Endothelial cell (in vitro differentiated cells): Measurements from ENCODE around the gene SCLY. TPM values are rescaled to one million over a fixed set of nuclear protein-coding genes. Genes with fewer than 3 reads are reported as not detected.
A peak's percentile ranks its signal among the peaks of the same experiment; 100 is the strongest.

Source experiments
- DNase-seq: peaks from one replicate; pipeline ENCODE4 v3.0.0; 2021; ENCODE audit warnings: low spot score
- H3K27ac Mint-ChIP-seq: one replicate; pipeline ENCODE4 v1.8.0; 2021; ENCODE audit warnings: mixed read lengths, inconsistent platforms; ENCODE audit not compliant: unreplicated experiment
- H3K27me3 Mint-ChIP-seq: one replicate; pipeline ENCODE4 v1.8.0; 2021; ENCODE audit warnings: mild to moderate bottlenecking, moderate library complexity, mixed read lengths, inconsistent platforms; ENCODE audit not compliant: unreplicated experiment
- H3K36me3 Mint-ChIP-seq: one replicate; pipeline ENCODE4 v1.8.0; 2021; ENCODE audit warnings: mild to moderate bottlenecking, low read depth, mixed read lengths, inconsistent platforms; ENCODE audit not compliant: unreplicated experiment
- H3K4me1 Mint-ChIP-seq: one replicate; pipeline ENCODE4 v1.8.0; 2021; ENCODE audit warnings: mild to moderate bottlenecking, mixed read lengths, inconsistent platforms; ENCODE audit not compliant: unreplicated experiment
- H3K4me3 Mint-ChIP-seq: one replicate; pipeline ENCODE4 v1.8.0; 2021; ENCODE audit warnings: mild to moderate bottlenecking, mixed read lengths, inconsistent platforms; ENCODE audit not compliant: unreplicated experiment
- H3K9me3 Mint-ChIP-seq: one replicate; pipeline ENCODE4 v1.8.0; 2021; ENCODE audit warnings: mixed read lengths, inconsistent platforms; ENCODE audit not compliant: unreplicated experiment
- total RNA-seq: library from RNA; stranded (reverse); fragmentation: NEBNext Ultra II Directional; extraction: Animal tissue kit (Norgen Biotek cat#: 25700); gene quantifications from one replicate; pipeline ENCODE4 v1.2.1, GENCODE V29; 2021; ENCODE audit not compliant: unreplicated experiment
- TF ChIP-seq, protein P1 (sequence below): fragments of 200-600 bp; sonication (generic); IDR thresholded peaks from one replicate; pipeline ENCODE4 v1.5.0; 2021; ENCODE audit warnings: antibody characterized with exemption; ENCODE audit not compliant: unreplicated experiment

The SCLY gene
- total RNA-seq, 1 donor from 2014 or later = 17.7 TPM

DNA sequence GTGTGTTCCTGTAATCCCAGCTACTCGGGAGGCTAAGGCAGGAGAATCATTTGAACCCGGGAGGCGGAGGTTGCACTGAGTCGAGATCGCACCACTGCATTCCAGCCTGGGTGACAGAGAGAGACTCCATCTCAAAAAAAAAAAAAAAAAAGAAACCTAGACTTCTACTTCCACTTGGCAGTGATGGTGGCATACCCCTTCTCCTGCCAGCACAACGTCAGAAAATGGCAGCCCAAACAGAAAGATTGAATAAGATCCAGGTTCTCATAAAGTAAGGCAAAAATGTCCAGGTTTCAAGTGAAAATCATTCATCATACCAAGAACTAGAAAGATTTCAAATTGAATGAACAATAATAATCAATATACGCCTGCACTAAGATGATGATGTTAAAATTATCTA, 24.0 kb downstream of the SCLY start:
- no peaks in the 10 kb centered on the region for H3K4me1 Mint-ChIP-seq
- H3K4me3 Mint-ChIP-seq = peak overlapping the region; percentile 66
- no peak for DNase-seq
- H3K36me3 Mint-ChIP-seq = peaks cover 39% of the 10 kb centered on the region
- H3K27me3 Mint-ChIP-seq = peaks cover 1% of the 10 kb centered on the region
- TF ChIP-seq, protein P1, sequence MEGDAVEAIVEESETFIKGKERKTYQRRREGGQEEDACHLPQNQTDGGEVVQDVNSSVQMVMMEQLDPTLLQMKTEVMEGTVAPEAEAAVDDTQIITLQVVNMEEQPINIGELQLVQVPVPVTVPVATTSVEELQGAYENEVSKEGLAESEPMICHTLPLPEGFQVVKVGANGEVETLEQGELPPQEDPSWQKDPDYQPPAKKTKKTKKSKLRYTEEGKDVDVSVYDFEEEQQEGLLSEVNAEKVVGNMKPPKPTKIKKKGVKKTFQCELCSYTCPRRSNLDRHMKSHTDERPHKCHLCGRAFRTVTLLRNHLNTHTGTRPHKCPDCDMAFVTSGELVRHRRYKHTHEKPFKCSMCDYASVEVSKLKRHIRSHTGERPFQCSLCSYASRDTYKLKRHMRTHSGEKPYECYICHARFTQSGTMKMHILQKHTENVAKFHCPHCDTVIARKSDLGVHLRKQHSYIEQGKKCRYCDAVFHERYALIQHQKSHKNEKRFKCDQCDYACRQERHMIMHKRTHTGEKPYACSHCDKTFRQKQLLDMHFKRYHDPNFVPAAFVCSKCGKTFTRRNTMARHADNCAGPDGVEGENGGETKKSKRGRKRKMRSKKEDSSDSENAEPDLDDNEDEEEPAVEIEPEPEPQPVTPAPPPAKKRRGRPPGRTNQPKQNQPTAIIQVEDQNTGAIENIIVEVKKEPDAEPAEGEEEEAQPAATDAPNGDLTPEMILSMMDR = no peak
- no peak overlapping the region for H3K27ac Mint-ChIP-seq
- H3K9me3 Mint-ChIP-seq = no peaks in the 10 kb centered on the region

DNA sequence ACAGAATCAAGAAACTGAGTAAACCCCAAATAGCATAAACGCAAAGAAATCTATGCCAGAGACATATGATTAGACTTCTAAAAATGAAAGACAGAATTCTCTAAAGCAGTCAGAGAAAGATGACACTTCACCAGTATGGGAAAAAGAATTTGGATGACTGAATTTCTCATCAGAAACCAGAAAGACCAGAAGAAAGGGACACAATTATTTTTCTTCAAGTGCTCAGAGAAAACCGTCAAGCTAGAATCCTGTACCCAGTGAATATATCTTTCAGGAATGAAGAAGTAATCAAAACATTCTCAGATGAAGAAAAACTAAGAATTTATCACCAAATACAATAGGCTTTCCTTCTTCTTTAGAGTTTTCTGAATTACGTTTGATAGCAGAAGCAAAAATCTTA, 25.1 kb downstream of the SCLY start:
- Mint-ChIP-seq H3K27ac (no peak overlapping the region), H3K27me3 (no peaks in the 10 kb centered on the region), H3K4me3 (no peak overlapping the region), H3K36me3 (peaks cover 30% of the 10 kb centered on the region), H3K9me3 (no peaks in the 10 kb centered on the region), H3K4me1 (no peaks in the 10 kb centered on the region)
- TF ChIP-seq, protein P1 = no peak
- DNase-seq = no peak

DNA sequence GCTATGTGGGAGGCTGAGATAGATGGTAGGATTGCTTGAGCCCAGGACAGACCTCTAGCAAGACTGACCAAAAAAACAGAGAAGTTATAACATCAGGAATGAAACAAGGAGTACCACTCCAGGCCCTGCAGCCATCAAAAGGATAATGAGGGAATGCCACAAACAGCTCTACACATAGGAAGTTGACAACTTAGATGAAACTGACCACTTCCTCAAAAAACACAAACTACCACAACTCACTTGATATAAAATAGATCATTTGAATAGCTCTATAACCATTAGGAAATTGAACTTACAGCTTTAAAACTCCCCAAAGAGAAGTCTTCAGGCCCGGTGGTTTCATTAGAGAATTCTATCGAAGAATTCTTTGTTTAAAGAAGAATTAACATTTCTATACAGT, 26.4 kb downstream of the SCLY start:
- no peaks in the 10 kb centered on the region for H3K9me3 Mint-ChIP-seq
- H3K4me3 Mint-ChIP-seq = no peak overlapping the region
- no peaks in the 10 kb centered on the region for H3K4me1 Mint-ChIP-seq
- DNase-seq = no peak
- H3K36me3 Mint-ChIP-seq = peaks cover 19% of the 10 kb centered on the region
- H3K27ac Mint-ChIP-seq = no peak overlapping the region
- TF ChIP-seq, protein P1 = no peak
- H3K27me3 Mint-ChIP-seq = no peaks in the 10 kb centered on the region

DNA sequence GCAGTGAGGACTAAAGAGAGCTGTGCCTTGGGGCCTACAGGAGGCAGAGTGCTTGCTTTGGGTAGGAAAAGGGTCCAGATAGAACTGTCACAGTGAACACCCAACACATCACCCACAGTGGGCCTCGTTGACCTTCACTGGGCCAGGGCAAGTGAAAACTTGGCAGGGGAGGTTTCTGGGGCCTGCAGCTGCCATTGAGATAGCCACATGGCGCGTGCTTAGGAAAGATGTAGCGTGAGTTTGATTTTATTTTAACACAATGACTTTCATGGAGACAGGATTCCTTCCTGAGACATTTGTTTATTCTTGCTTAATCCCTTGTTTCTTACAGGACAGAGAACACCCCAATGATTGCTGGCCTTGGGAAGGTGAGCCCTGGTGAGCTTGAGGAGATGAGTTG, 30.1 kb downstream of the SCLY start:
- H3K27ac Mint-ChIP-seq = no peak overlapping the region
- H3K4me3 Mint-ChIP-seq = no peak overlapping the region
- no peak for DNase-seq
- peaks cover 5% of the 10 kb centered on the region for H3K27me3 Mint-ChIP-seq
- no peaks in the 10 kb centered on the region for H3K9me3 Mint-ChIP-seq
- TF ChIP-seq, protein P1 = no peak
- H3K36me3 Mint-ChIP-seq = no peaks in the 10 kb centered on the region
- no peaks in the 10 kb centered on the region for H3K4me1 Mint-ChIP-seq

DNA sequence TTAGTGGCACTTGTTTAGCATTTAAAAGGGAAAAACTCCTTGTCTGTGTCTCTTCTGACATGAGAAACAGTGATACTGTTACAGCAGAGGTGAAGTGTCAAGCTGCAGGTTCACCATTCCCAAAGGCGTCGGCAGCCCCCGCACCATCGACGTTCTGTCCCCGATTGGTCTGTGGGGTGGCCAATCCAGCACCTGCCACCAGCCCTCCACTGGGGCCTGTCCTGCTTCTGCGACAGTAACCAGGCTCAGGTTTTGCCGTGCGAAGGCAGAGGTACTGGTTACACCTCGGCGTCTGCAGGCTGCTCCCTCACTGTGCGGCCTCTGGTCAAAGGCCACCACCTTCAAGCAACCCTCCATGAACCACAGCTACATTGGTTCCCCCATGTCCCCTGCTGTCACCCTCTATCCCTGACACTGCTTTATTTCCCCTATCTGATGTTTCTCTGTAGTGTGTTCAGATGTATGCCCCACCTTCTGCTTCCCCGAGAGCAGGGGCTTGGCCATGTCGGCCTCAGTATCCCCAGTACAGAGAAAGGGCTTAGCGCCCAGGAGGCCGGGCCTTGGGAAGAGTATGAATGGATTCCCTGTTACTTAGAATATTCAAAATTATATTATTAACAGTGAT, 30.7 kb downstream of the SCLY start:
- no peak for DNase-seq
- Mint-ChIP-seq H3K9me3 (no peaks in the 10 kb centered on the region), H3K27ac (no peak overlapping the region), H3K4me3 (no peak overlapping the region), H3K4me1 (no peaks in the 10 kb centered on the region), H3K36me3 (no peaks in the 10 kb centered on the region), H3K27me3 (peaks cover 5% of the 10 kb centered on the region)
- TF ChIP-seq, protein P1 = no peak
